ENCODE measurements around the gene FER1L5.
A peak's percentile ranks its signal among the peaks of the same experiment; 100 is the strongest.

Gene FER1L5

DNA sequence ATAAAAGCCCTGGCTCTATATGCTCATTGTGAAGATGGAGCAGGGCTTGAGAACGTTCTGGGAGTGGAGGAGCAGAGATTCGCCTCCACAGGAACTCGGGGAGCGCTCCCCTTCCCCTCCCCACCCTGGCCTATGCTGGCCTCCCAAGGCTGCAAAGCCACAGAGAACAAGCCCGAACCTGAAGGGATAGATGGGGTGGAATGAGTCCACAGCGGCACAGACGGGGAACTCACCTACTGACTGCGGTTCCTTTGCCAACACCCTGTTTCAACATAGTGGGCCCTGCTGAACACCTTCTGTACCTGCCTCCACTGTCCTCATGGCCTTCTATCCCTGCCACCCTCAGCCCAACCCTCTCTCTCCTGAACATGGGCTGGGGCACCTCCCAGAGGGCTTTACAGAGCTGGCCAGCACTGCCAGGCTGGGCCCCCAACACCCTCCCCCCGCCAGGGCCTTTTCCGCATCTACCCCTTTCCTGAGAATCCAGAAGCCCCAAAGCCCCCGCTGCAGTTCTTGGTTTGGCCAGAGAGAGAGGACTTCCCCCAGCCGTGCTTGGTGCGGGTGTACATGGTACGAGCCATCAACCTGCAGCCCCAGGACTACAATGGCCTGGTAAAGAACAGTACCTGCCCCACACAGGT is 55.8 kb downstream of the FER1L5 start:
- DNase-seq (ENCODE audit: low read depth) = no peak

DNA sequence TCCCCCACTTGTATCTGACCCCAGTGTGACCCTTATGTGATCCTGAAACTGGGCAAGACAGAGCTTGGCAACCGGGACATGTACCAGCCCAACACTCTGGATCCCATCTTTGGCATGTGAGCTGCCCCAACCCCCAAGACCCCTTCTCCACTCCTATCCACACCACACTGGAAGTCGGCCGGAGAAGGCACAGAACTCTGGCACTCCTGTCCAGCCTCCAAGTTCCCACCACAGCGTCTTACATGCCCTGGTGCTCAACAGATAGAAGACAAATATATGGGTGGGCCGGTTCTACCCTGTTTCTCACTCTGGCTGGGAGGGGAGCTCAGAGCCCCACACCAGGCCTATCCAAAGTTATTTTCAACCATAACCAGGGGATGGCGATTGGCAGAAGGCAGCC is 56.5 kb downstream of the FER1L5 start:
- DNase-seq (ENCODE audit: low read depth) = no peak

DNA sequence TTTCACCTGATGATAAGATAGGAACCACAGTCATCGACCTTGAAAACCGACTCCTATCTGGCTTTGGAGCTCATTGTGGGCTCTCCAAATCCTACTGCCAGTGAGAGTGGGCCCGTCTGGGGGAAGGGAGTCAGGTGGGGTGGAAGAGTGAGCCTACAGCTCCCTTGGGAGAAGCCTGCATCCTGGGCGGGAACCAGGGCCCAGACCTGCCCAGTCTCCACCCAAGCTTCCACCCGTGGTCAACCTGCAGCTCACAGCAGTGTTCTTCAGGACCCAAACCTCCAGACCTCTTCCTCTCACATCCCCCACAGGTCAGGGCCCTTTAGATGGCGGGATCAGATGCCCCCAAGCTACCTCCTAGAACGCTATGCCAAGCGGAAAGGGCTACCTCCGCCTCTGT is 57.1 kb downstream of the FER1L5 start:
- no peak for DNase-seq (ENCODE audit: low read depth)

DNA sequence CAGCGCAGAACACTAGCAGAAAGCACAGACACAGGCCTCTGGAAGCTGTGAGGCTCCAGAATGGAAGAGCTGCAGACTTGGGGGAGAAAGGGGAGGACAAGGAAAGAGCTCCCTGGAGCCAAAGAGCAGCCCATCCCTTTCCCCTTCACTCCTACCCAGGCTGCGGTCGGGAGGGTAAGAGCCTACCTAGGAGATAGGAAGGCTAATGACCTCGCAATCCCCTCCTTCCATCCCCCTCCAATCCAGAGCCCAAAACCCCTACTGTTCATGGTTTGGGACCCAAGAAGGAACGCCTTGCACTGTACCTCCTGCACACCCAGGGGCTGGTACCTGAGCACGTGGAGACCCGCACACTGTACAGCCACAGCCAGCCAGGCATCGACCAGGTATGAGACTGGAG is 57.5 kb downstream of the FER1L5 start:
- no peak for DNase-seq (ENCODE audit: low read depth)

DNA sequence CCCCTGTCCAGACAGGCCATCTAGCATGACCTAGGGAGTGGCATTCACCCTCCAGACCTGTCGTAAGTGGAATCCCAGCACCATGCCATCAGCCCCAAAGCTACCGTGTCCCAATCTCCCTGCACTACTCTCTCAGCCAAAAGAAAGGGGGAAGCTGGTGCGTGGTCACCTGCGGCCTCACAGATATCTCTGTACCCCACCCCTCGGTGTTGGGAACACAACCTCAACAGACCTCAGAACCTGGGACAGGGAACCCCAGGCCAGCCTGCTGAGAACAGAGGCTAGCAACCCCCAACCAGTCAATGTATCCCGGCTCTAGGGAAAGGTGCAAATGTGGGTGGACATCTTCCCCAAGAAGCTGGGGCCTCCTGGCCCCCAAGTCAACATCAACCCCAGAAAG is 59.1 kb downstream of the FER1L5 start:
- DNase-seq (ENCODE audit: low read depth) = no peak

DNA sequence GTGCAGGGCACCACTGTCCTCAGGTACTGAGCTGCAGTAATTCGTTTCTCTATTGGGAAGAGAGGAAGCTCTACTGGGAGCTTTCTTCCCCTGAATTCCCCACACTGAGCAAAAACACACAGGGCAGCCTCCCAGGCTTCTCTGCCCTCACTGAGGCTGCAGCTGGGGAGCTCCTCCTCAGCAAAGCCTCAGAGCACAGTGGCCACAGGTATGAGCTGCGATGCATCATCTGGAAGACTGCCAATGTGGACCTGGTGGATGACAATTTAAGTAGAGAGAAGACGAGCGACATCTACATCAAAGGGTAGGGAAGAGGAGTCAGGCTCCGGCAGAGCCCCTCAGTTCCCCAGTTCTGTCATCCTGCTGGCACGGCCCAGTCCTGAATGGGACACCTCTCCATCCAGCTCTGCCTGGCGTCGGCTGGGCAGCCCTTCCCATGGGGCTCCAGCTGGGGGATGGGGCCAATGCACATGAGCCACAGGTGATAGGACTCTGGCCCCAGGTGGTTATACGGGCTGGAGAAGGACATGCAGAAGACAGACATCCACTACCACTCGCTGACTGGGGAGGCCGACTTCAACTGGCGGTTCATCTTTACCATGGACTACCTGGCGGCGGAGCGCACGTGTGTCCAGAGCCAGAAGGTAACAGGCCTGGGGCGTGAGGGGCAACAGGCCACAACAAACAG is 59.7 kb downstream of the FER1L5 start:
- no peak for DNase-seq (ENCODE audit: low read depth)

DNA sequence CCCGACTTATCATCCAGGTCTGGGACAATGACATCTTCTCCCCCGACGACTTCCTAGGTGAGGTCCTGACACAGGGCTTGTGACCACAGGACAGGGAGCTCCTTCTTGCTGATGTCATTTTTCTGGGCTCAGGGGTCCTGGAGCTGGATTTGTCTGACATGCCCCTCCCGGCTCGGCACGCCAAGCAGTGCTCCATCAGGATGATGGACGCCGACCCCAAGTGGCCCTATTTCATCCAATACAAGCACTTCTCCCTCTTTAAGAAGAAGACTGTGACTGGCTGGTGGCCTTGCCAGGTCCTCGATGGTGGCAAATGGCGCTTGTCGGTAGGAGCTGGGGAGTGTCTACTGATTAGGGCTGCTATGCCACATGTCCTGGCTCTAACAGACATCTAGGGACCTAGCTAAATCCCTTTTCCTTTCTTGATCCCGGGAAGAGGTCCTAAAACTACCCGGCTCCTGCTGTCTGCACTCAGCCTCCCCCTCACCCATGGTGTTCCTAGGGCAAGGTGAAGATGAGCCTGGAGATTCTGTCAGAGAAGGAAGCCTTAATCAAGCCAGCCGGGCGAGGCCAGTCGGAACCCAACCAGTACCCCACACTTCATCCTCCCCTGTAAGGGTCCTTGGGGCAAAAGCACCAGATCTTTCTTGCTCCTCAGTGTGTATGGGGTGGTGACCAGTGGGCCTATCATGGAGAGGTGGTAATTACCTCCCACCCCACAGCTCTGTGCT is 60.6 kb downstream of the FER1L5 start:
- no peak for DNase-seq (ENCODE audit: low read depth)

DNA sequence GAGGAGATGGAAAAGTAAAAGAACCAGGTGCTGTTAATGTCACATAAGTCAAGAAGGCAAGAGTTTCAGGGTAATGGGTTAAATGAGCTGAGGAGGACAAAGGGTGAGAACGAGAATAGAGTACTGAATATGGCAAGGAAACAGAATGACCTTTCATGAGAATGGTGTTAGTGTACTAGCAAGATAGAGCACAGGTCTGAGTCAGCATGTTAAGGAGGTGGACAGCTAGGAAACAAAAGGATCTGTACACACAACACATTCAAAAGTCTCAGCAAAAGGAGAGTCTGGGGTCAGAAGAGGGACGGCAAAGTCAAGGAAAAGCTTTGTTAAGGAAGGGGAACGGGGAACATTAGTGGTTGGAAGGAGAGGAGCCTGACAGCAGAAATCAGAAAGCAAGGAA is 68.4 kb downstream of the FER1L5 start:
- no peak for DNase-seq (ENCODE audit: low read depth)

DNA sequence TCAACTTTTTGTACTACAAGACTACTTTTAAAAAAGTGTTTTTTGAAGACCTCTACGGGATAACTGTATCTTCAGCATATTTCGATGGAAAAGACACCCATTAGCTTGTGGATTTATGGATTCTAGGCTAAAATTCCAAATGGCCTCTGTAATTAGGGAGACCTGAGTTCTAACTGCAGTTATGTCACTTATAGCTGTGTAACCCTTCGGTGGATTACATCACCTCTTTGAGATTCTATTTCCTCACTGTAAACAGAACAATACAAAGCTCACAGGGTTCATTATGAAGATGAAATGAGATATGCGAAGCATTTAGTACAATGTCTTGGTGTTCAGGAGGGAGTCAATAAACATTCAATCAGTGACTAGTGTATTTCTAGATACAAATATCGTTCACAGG is 73.1 kb downstream of the FER1L5 start:
- no peak for DNase-seq (ENCODE audit: low read depth)

DNA sequence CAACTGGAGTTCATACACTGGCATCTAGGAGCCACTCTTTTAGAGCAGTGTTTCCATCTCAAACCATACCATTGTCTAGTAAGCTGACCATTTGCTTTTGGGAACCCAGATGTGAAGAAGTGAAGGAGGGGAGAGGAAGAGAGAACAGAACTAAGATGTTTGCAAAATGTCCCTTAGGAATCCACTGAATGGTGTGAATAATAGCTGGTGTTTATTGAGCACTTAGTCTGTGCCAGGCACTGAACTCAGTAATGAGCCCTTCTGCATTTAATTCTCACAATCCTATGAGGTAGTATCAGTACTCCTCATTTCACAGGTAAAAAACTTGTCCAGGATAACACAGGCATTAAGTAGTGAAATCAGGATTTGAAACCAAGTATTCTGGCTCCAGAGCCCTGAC is 73.8 kb downstream of the FER1L5 start:
- DNase-seq (ENCODE audit: low read depth) = no peak

DNA sequence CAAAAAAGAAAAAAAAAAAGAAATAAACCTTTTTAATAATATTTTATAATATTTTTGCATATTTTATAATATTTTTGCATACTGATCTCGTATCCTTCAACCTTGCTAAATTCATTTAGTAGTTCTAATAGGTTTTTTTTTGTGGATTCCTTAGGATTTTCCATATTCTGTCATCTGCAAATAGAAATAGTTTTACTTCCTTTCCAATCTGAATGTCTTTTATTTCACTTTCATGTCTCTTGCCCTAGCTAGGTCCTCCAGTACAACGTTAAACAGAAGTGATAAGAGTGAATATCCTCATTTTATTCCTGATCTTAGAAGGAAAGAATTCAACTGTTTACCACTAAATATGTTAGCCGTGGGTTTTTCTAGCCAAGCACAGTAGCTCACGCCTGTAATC is 83.6 kb downstream of the FER1L5 start:
- DNase-seq (ENCODE audit: low read depth) = no peak

DNA sequence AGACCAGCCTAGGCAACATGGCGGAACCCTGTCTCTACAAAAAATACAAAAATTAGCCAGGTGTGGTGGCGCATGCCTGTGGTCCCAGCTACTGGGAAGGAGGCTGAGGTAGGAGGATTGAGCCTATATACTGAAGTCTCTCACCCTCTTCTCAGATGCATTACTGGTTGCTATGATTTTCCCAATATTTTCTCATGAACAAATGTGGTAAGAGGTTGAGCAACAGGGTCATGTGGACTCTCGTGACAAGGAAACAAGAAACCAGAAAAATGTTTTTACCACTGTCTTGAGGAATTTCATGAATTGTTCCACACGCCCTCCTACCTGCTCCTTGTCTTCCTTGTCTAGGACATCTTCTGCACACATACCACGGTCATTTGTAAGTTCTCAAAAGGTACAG is 84.9 kb downstream of the FER1L5 start:
- DNase-seq (ENCODE audit: low read depth) = no peak

DNA sequence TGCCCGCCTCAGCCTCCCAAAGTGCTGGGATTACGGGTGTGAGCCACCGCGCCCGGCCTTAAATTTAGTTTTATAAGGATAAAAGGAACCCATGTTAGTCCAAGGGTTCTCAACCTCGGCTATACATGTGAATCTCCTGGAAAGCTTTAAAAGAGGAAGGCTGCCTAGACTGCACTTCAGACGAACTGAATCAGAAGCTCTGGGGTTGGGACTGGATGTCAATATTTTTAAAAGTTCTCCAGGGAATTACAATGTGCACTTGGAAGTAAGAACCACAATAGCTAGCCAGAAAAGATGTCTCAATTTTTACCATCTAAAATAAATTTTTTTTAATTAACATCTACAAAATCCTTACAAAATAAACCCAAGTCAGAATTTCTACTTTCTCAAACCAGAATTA is 87.2 kb downstream of the FER1L5 start:
- no peak for DNase-seq (ENCODE audit: low read depth)

DNA sequence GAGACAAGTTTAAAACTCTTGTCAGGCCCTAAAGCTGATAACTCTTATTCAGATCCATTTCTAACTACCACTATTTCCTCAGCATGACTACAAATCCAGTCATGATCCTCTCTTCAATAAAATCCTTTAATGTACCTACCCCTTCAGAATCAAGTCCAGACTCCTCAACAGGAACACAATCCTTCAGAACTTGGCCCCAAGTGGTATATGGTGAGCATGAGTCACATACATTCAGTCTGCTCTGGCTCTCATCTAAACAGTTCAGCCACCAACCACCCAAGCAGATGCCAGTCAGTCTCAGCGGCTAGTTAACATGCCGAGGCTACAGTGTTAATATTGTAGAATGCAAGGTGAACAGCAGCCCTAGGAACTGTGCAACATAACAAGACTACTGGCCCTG is 87.6 kb downstream of the FER1L5 start:
- DNase-seq (ENCODE audit: low read depth) = no peak

DNA sequence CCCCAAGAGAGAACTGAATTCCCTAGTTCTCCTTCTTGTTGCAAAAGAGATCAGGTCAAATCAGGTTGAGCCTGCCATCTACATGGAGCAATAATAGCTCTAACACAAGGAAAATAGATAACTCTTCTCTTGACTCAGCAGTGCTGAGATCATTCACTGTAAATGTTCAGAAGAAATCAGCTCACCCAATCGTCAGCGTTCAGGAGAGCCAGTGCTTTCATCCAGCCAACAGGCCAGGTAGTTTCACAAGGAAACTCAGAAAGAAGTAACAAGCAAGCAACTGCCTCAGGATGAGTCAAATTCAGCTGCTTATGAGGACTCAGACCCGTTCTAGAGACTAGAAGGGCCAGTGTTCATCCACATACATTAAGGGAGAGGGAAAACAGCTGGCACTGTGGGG is 91.4 kb downstream of the FER1L5 start:
- DNase-seq (ENCODE audit: low read depth) = no peak

DNA sequence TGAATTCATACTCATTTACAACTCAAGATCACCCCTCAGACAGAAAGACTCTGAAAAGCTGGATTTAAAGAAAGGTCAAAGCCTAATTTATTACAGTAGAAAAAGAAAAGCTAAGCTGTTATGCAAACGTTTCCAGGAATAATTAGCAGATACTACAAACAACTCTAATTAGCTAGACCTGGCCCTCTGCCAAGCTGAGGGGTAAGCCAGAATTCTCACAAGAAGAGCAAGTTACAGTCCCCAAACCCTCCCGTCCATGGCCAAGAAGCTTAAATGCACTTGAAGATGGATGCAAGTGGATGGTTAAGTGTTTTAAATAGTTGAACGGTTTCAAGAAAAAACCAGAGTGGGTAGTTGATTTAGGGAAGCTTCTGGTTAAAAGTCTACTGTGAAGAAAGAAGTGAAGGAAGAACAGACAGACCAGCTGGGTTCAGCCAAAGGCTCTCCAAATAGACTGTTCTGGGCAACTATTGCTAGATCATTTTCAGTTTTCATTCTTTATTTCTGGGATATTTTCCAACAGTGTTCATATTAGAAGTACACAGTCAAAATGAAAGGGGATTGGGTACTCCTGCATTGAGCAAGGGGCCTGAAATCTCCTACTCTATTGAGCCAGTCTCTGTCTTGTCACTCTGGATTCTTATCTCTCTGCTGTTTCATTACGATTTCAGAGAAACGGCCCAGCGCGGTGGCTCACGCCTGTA is 92.5 kb downstream of the FER1L5 start:
- no peak for DNase-seq (ENCODE audit: low read depth)

DNA sequence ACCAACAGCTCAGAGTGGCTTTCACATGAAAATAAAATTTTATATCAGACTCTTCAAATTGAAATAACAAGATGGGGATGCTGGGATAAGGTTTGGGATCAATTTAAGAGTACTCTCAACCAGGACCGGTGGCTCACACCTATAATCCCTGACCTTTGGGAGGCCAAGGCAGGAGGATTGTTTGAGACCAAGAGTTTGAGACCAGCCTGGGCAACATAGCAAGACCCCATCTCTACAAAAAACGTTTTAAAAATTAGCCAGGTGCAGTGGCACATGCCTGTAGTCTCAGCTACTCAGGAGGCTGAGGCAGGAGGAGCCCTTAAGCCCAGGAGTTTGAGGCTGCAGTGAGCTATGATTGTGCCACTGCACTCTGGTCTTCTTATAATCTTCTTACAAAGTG is 94.7 kb downstream of the FER1L5 start:
- no peak for DNase-seq (ENCODE audit: low read depth)

DNA sequence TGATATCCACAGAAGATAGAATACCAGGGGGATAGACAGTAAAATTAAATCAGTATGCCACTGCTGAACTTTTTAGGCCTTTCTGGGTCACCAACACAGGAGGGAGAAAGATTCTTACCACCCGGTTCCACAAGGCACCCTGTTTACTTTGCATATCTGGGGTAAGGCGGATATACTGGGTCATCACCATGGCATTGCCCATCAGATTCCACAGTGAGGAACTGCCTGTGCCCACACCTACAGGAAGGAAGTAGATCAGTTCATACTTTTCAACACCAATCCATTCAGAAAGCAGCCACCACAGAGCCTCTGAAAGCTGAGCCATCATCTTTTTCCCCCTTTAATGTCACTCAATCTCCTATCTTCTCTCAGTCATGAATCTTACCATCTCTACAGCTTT is 95.3 kb downstream of the FER1L5 start:
- no peak for DNase-seq (ENCODE audit: low read depth)

DNA sequence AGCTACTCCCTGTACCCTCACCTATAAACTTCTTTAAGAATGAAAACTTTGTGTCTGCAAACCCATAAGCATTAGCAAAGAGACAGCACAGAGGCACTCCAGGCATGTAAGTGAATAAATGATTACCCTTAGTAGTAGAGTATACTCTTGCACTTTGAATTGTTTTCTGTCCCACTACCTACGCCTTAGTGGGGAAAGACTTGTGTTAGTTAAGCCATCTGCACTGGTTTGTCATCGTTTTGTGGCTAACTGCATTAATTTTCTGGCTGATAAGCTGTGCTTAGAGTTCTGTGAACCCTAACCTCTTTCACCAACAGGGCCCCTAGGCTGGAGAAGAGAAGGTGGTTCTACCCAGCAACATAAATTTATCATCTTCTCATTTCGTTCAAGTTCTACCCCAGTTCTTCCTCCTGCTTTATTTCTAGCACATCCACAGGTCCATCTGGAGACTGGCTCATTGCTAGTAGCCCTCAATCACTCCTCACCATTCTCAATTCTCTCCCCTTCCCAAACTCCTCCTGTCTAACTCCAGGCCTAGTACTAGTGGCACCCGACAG is 96.6 kb downstream of the FER1L5 start:
- no peak for DNase-seq (ENCODE audit: low read depth)

DNA sequence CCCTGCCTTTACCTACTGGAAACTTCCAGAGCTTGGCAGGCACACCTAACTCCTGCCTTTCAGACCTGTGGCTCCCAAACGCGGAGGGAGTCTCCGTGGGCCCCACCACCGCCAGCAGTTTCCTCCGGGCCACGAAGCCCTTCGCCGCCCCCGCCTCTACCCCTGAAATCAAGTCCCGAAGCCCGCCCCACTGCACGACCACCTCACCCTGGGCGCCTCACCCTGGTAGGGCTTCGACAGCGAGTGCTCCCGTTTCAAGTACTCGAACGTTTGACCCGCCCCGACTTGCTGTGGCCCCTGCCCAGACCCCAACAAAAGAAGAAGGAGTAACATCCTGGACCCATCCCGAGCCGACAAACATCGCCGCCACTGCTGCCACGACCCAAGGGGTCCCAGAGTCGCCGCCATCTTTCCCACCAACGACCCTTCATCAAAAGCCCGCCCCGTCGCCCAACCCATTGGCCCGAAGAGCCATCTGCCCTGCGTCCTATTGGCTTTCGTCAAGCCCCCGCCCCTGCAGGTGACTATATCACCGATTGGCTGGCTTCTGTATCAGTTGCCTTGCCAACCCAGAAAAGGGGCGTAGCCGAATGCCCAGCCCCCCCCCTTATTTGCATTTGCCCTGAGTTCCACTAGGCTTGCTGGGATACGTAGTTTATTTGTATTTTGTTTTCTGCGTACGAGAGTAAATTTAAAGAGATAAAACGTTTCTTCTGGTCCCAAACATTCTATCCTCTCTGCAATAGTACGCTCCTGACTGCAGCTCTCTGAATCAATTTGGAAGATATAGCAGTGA is 97.3 kb downstream of the FER1L5 start, which contains the start of gene LMAN2L:
Gene LMAN2L, minus strand, starts transcription at position 432 of the 796 bp plus-strand sequence. Its CDS starts 24 bp downstream, at position 408.
- peak; percentile 85 for DNase-seq (ENCODE audit: low read depth)

DNA sequence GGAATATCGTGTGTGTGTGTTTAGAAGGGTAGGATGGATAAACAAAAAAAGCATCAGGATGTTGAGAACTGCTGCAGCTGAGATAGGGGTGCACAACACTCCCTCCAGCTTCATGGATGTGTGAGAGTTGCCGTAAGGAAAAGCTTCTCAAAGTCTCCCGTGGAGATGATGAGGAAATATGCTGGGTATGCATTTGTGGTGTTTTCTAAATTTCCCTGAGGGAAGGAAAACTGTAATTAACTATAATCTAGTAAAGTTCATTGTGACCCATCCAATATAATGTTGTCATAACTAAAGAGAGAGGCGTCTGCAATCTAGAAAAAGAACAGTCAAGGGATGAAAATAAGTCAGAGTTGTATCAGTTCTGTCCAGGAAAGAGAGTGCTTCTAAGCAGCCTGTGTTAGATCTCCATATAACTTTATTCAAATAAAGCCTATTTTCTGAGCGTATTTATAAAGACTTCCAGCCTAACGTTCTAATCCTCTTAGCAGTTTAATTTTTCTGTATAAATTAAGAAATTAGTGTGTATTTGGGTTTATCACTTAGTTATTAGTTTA is 104.6 kb downstream of the FER1L5 start:
- no peak for DNase-seq (ENCODE audit: low read depth)

Data from GM04503 (cell line).